HCT116 (cell line): ENCODE measurements around the gene PLEKHG5. TPM values are rescaled to one million over a fixed set of nuclear protein-coding genes. Genes with fewer than 3 reads are reported as not detected.

Source experiments
- EZH2phosphoT487 ChIP-seq: fragments of 200-600 bp; IDR thresholded peaks from 2 replicates; pipeline ENCODE4 v1.6.1; 2018; ENCODE audit warnings: antibody characterized with exemption, borderline replicate concordance
- POLR2A ChIP-seq: IDR thresholded peaks from 2 replicates; pipeline ENCODE4 v1.7.0; 2011; ENCODE audit warnings: borderline replicate concordance; ENCODE audit not compliant: insufficient read depth, insufficient read length; ENCODE audit errors: extremely low read depth
- total RNA-seq: library from RNA; stranded (reverse); gene quantifications from one replicate; pipeline ENCODE4 v1.2.1, GENCODE V29; 2021; ENCODE audit not compliant: unreplicated experiment
- TF ChIP-seq, protein P1 (sequence below), 3 experiments: fragments of 200-600 bp in 1 of 3; sonication (generic) in 1 of 3; IDR thresholded peaks in 2 of 3; conservative IDR thresholded peaks in 1 of 3; 2 replicates each; pipeline ENCODE4 v1.5.1; 2012 to 2017; ENCODE audit warnings: low read depth in 2 of 3, low read length in 2 of 3, antibody characterized with exemption in 1 of 3, borderline replicate concordance in 1 of 3, control low read depth in 1 of 3, mild to moderate bottlenecking in 1 of 3, mixed read lengths in 1 of 3, mixed run types in 1 of 3, moderate library complexity in 1 of 3; ENCODE audit not compliant: insufficient read depth in 1 of 3
- TF ChIP-seq, protein P2 (sequence below): IDR thresholded peaks from 2 replicates; pipeline ENCODE4 v1.6.1; 2012; ENCODE audit warnings: low read depth

PLEKHG5 gene
- total RNA-seq, 1 experiment from 2014 or later, result 33.0 TPM

- TF ChIP-seq, protein P1, sequence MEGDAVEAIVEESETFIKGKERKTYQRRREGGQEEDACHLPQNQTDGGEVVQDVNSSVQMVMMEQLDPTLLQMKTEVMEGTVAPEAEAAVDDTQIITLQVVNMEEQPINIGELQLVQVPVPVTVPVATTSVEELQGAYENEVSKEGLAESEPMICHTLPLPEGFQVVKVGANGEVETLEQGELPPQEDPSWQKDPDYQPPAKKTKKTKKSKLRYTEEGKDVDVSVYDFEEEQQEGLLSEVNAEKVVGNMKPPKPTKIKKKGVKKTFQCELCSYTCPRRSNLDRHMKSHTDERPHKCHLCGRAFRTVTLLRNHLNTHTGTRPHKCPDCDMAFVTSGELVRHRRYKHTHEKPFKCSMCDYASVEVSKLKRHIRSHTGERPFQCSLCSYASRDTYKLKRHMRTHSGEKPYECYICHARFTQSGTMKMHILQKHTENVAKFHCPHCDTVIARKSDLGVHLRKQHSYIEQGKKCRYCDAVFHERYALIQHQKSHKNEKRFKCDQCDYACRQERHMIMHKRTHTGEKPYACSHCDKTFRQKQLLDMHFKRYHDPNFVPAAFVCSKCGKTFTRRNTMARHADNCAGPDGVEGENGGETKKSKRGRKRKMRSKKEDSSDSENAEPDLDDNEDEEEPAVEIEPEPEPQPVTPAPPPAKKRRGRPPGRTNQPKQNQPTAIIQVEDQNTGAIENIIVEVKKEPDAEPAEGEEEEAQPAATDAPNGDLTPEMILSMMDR (IDR thresholded peaks at IDR 0.05 in 2 of 3, conservative IDR thresholded peaks at IDR 0.05 in 1 of 3; ENCODE audit: borderline replicate concordance in 1 of 3, insufficient read depth in 1 of 3, low read depth in 2 of 3, low read length in 2 of 3), result no peak
- TF ChIP-seq EZH2phosphoT487, result no peak
- TF ChIP-seq POLR2A, result no peak
- TF ChIP-seq, protein P2, sequence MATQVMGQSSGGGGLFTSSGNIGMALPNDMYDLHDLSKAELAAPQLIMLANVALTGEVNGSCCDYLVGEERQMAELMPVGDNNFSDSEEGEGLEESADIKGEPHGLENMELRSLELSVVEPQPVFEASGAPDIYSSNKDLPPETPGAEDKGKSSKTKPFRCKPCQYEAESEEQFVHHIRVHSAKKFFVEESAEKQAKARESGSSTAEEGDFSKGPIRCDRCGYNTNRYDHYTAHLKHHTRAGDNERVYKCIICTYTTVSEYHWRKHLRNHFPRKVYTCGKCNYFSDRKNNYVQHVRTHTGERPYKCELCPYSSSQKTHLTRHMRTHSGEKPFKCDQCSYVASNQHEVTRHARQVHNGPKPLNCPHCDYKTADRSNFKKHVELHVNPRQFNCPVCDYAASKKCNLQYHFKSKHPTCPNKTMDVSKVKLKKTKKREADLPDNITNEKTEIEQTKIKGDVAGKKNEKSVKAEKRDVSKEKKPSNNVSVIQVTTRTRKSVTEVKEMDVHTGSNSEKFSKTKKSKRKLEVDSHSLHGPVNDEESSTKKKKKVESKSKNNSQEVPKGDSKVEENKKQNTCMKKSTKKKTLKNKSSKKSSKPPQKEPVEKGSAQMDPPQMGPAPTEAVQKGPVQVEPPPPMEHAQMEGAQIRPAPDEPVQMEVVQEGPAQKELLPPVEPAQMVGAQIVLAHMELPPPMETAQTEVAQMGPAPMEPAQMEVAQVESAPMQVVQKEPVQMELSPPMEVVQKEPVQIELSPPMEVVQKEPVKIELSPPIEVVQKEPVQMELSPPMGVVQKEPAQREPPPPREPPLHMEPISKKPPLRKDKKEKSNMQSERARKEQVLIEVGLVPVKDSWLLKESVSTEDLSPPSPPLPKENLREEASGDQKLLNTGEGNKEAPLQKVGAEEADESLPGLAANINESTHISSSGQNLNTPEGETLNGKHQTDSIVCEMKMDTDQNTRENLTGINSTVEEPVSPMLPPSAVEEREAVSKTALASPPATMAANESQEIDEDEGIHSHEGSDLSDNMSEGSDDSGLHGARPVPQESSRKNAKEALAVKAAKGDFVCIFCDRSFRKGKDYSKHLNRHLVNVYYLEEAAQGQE, result no peak
Measured at GRCh38 chr1:6448749-6449631, 42.5 kb downstream of the PLEKHG5 start (continued).
